H7 (cell line): Measurements from ENCODE around the gene LAG3. TPM values are rescaled to one million over a fixed set of nuclear protein-coding genes. Genes with fewer than 3 reads are reported as not detected.

Source experiments
- DNase-seq: peaks from one replicate; pipeline ENCODE4 v3.0.0; 2012
- H3K27me3 ChIP-seq: 2 replicates; pipeline ENCODE4 v1.6.0; 2011; ENCODE audit warnings: mild to moderate bottlenecking, low read length; ENCODE audit not compliant: control insufficient read depth, insufficient read depth
- H3K36me3 ChIP-seq: replicated peaks from 2 replicates; pipeline ENCODE4 v1.5.1; 2011; ENCODE audit warnings: low read length; ENCODE audit not compliant: control insufficient read depth, insufficient read depth
- H3K4me3 ChIP-seq: 2 replicates; pipeline ENCODE4 v1.5.1; 2011; ENCODE audit warnings: low read depth, mild to moderate bottlenecking, control low read depth, low read length, moderate library complexity; ENCODE audit not compliant: insufficient read depth
- total RNA-seq: library from RNA; depleted of rRNA; stranded (reverse); fragments of >200 nt; shearing (Covaris generic); gene quantifications from 2 replicates; pipeline ENCODE4 v1.2.3, GENCODE V29; 2014

Gene LAG3
- total RNA-seq, 1 experiment from 2014 or later, result 0.35 TPM

GRCh38 chr12:6784296-6784695 is 12.0 kb downstream of the LAG3 start:
- H3K4me3 ChIP-seq, result no peak overlapping the region
- no peak for DNase-seq
- H3K36me3 ChIP-seq, result no peaks in the 10 kb centered on the region
- H3K27me3 ChIP-seq, result no peaks in the 10 kb centered on the region; the same call in none of the 2 replicates

GRCh38 chr12:6784761-6785160 is 12.4 kb downstream of the LAG3 start:
- no peaks in the 10 kb centered on the region for H3K36me3 ChIP-seq
- no peak overlapping the region for H3K4me3 ChIP-seq
- H3K27me3 ChIP-seq, result peaks cover 4% of the 10 kb centered on the region
- DNase-seq, result no peak

DNA sequence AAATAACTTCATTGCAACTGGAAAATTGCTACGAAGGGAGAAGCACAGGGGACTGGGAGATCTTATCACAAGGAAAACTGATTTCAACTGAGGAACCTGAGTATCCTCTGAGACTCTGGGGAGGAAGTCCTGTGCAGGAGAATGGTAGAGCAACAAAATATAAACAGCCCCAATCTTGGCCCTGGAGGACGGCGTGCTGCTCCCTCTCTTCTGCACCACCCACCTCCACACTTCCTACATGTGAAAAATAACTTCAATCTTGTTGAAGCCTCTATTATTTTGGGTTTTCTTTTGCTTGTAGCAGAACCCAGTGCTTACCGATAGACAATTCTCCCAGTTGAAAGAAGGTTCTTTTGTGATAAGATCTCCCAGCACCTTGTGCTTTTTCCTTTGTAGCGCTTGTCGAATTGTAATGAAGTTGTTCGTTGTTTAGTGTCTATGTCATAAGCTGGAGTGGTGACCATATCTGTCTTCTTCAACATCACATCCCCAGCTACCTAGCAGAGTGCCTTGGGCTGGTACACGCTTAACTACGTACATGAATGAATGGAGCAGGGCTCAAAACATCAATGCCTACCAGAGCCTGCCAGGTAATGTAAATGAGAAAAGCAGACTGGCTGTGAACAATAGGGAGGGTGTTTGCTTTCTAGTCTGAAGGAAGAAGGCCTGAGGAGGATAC is 14.2 kb downstream of the LAG3 start:
- Histone ChIP-seq H3K36me3 (no peaks in the 10 kb centered on the region), H3K27me3 (peaks cover 4% of the 10 kb centered on the region), H3K4me3 (no peak overlapping the region)
- DNase-seq, result peak; percentile 48

DNA sequence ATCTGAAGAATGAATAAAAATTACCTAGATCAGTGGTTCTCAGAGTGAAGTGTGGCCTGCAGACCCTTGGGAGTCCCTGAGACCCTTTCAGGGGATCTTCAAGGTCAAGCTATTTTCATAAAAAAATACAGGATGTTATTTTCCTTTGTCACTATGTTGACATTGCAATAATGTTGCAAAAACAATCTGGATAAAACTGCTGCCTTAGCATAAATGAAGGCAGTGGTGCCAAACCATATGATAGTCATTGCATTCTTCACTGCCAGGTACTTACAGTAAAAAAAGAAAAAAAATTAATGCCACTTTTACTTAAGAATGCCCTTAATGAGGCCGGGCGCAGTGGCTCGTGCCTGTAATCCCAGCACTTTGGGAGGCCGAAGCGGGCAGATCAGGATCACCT is 15.0 kb downstream of the LAG3 start:
- no peak for DNase-seq
- Histone ChIP-seq H3K27me3 (peaks cover 4% of the 10 kb centered on the region), H3K36me3 (no peaks in the 10 kb centered on the region), H3K4me3 (no peak overlapping the region)

DNA sequence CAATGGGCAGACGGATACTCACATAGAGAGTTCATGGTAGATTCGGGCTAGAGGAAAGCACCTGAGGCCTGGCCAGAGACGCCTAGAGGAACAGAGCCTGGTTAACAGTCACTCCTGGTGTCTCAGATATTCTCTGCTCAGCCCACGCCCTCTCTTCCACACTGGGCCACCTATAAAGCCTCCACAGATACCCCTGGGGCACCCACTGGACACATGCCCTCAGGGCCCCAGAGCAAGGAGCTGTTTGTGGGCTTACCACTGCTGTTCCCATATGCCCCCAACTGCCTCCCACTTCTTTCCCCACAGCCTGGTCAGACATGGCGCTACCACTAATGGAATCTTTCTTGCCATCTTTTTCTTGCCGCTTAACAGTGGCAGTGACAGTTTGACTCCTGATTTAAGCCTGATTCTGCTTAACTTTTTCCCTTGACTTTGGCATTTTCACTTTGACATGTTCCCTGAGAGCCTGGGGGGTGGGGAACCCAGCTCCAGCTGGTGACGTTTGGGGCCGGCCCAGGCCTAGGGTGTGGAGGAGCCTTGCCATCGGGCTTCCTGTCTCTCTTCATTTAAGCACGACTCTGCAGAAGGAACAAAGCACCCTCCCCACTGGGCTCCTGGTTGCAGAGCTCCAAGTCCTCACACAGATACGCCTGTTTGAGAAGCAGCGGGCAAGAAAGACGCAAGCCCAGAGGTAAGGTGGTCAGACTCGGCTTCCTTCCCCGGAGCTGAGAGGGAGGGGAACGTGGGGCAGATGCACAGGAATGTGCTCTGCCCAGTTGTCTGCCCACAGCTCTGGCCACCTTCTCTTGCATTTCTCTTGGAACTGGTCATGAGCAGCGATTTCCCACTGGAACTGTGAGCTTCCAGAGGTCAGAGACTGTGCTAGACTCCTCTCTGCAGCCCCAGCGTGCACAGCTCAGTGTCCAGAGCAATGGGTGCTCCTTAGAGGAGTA is 16.9 kb downstream of the LAG3 start, which contains the start of gene CD4:
Gene CD4 (plus strand): TSS at position 557 of the 953 bp plus-strand sequence. CDS start 10,611 bp downstream, outside the sequence.
- DNase-seq, result peak; percentile 51
- peaks cover 4% of the 10 kb centered on the region for H3K27me3 ChIP-seq
- H3K36me3 ChIP-seq, result no peaks in the 10 kb centered on the region
- H3K4me3 ChIP-seq, result no peak within 1 kb of the TSS

DNA sequence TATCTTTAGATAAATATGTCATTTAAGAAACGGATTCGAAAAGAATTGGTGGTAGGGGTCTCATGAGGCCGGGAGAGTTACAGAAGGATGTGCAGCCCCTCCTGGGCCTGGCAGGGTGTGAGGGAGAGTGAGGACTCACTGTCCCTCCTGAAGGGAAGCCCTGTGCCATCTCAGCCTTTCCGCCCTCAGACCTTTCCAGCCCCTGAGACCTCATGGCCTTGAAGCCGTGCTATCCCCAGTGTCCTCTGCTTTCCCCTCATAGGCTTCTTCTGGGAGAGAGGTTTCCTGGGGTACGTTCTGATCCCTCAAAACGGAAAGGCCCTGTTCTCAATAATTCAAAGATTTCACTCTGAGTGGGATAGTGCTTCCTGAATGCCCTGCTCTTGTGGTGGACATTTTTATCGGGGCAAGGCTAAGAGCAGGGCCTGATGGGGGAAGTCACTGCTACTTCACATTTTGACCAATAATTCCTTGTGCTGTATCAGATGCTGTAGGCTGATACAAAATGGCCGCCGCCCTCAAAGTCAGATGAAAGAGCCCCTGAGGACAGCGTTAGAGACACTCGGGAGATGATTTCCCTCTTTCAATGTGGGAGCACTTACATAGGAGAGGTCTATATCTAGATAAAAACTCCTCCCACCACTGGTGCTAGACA is 18.3 kb downstream of the LAG3 start:
- Histone ChIP-seq H3K27me3 (peaks cover 4% of the 10 kb centered on the region), H3K4me3 (no peak overlapping the region), H3K36me3 (no peaks in the 10 kb centered on the region)
- DNase-seq, result no peak

DNA sequence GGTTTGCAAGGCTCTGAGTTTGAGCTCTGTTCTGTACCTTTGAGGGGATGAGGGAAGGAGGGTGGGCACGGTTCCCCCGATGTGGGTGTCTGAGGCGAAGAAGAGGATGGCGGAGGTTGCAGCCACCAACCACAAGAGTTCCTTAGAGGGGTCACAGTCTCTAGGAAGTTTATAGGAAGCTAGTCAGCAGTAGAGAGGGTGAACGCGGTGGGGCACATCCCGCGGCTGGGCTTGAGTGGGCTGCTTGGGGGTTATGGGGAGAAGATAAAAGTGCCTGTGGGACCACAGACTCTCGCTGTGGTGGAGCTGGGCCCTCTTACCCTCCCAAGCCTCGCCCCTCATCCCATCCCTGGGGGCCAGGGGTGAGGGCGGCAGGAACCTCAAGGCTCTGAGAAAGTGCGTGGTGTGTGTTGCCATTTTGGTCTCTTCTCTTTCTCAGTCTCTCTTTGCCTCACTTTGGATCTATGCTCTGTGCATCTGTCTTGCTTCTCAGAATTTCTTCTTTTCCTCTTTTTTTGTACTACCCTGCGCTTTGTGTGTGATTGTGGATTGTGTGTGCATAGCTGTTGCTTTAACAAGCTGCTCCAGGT is 19.7 kb downstream of the LAG3 start:
- H3K27me3 ChIP-seq, result peaks cover 4% of the 10 kb centered on the region
- DNase-seq, result peak; percentile 28
- no peaks in the 10 kb centered on the region for H3K36me3 ChIP-seq
- H3K4me3 ChIP-seq, result no peak overlapping the region

GRCh38 chr12:6792522-6793201 is 20.3 kb downstream of the LAG3 start:
- DNase-seq, result peak; percentile 35
- Histone ChIP-seq H3K27me3 (peaks cover 4% of the 10 kb centered on the region), H3K4me3 (no peak overlapping the region), H3K36me3 (no peaks in the 10 kb centered on the region)

DNA sequence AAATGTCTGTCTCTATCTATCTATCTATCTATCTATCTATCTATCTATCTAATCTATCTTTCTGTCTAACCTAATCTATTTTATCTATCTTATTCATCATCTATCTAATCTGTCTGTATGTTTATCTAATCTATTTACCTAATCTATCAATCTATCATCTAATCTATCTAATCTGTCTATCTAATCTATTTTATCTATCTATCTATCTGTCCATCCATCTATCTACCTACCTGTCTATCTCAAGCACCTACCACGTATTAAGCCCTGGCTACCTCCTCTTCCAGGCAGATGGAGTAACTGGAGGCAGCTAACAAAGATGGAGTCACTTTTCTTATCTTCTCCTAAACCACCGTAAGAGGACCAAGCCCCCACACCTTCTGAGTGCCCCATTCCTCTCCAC is 22.8 kb downstream of the LAG3 start:
- H3K27me3 ChIP-seq, result no peaks in the 10 kb centered on the region; the same call in 1 of the 2 replicates
- no peak for DNase-seq
- H3K36me3 ChIP-seq, result no peaks in the 10 kb centered on the region
- no peak overlapping the region for H3K4me3 ChIP-seq

DNA sequence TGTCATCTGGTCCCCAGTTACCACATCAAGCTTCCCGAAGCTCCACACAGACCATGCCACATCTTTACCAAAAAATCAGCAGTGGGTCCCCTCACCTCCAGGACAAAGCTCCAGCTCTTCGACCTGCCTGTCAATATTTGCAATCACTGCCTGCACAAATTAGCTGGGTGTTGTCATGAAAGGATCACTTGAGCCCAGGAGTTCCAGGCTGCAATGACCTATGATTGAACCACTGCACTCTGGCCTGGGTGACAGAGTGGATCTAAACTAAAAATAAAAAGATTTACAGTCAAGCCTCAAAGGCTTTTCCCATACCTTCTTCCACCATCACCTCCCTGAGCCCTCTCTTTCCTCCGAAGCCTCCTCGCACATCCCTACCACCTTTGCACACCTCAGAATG is 24.3 kb downstream of the LAG3 start:
- DNase-seq, result no peak
- Histone ChIP-seq H3K36me3 (no peaks in the 10 kb centered on the region), H3K27me3 (no peaks in the 10 kb centered on the region), H3K4me3 (no peak overlapping the region)

DNA sequence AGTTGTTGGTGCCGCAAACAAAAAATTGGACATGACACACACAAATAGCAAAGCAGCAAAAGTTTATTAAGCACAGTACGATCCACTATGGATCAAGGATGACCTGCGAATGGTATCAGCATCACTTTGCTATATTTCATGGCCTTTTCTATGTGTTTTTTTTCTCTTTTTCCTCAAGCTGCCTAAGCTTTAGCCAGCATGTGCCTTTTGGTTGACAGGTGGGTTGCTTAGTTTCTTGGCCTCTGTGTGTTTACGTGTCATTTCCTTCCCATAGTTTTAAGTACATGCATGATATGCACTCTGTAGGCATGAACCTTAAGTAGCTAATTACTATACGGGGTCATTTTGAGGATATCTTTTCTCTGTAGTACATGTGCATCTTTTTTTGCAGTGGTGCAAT is 26.8 kb downstream of the LAG3 start:
- Histone ChIP-seq H3K36me3 (no peaks in the 10 kb centered on the region), H3K27me3 (no peaks in the 10 kb centered on the region), H3K4me3 (no peak overlapping the region)
- DNase-seq, result no peak

GRCh38 chr12:6807170-6807569 is 34.9 kb downstream of the LAG3 start:
- H3K27me3 ChIP-seq, result no peaks in the 10 kb centered on the region
- no peak overlapping the region for H3K4me3 ChIP-seq
- no peaks in the 10 kb centered on the region for H3K36me3 ChIP-seq
- no peak for DNase-seq

GRCh38 chr12:6809056-6809455 is 36.7 kb downstream of the LAG3 start:
- Histone ChIP-seq H3K4me3 (no peak overlapping the region), H3K36me3 (no peaks in the 10 kb centered on the region), H3K27me3 (no peaks in the 10 kb centered on the region; the same call in 1 of the 2 replicates)
- peak; percentile 7 for DNase-seq

DNA sequence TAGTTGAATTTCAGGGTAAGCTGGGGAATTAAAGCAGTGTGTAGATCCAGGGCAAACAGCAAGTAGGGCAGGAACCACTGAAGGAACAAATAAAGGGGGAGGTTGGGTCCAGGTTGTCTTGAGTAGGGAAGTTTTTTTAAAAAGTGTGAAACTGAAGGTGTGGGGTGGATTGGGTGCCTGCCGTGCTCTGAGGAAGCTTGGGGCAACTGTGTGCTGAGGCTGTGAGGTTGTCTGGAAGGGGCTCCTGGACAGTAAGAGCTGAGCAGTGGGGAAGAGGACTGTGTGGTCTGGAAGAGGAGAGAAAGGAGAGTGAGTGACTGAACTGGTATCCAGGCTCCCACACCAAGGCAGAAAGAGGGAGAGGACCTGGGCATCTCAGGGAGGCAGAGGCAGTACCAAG is 38.4 kb downstream of the LAG3 start:
- DNase-seq, result peak; percentile 18
- H3K36me3 ChIP-seq, result no peaks in the 10 kb centered on the region
- H3K4me3 ChIP-seq, result no peak overlapping the region
- H3K27me3 ChIP-seq, result peaks cover 8% of the 10 kb centered on the region
